ENCODE results near the gene HSFX4. TPM values are rescaled to one million over a fixed set of nuclear protein-coding genes. Genes with fewer than 3 reads are reported as not detected.

Gene HSFX4, protein sequence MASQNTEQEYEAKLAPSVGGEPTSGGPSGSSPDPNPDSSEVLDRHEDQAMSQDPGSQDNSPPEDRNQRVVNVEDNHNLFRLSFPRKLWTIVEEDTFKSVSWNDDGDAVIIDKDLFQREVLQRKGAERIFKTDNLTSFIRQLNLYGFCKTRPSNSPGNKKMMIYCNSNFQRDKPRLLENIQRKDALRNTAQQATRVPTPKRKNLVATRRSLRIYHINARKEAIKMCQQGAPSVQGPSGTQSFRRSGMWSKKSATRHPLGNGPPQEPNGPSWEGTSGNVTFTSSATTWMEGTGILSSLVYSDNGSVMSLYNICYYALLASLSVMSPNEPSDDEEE
- not detected in 2 replicates for total RNA-seq

GRCh38 chrX:149929400-149929799 is at the start of gene HSFX4:
HSFX4 (plus strand) TSS chrX:149929573; CDS start chrX:149929645, 72 bp downstream.

GRCh38 chrX:149881081-149881711 is 48.2 kb upstream of the HSFX4 start, which contains the start of gene MAGEA8:
MAGEA8 (plus strand) TSS chrX:149881183; CDS start chrX:149884273, 3,090 bp downstream.

GRCh38 chrX:149938427-149938880 is 9.1 kb downstream of the HSFX4 start, which contains the start of gene EOLA2:
EOLA2 (minus strand) TSS chrX:149938491; CDS start chrX:149933874, 4,617 bp downstream.

Other genes with a start within 250 kb of the HSFX4 start
- gene MAGEA11, start 217.5 kb upstream of the HSFX4 start, total RNA-seq, result not detected in 2 replicates
- gene HSFX1, start 155.5 kb upstream of the HSFX4 start, total RNA-seq, result 0.47 and 0.94 TPM in 2 replicates
- not detected in 2 replicates for gene MAGEA9, start 147.6 kb upstream of the HSFX4 start, total RNA-seq
- not detected in 2 replicates for gene MAGEA8, start 48.4 kb upstream of the HSFX4 start, total RNA-seq
- gene EOLA2, start 8.9 kb downstream of the HSFX4 start, total RNA-seq, result 11.7 and 18.7 TPM in 2 replicates

Measured in bronchial smooth muscle cell (primary cell).